ENCODE results near the gene PLK3.
"Not testable (repeated sequence)": the region's sequence is repeated elsewhere in the genome, so short reads cannot be mapped to it uniquely, and the experiment has no call there.

Gene PLK3

DNA sequence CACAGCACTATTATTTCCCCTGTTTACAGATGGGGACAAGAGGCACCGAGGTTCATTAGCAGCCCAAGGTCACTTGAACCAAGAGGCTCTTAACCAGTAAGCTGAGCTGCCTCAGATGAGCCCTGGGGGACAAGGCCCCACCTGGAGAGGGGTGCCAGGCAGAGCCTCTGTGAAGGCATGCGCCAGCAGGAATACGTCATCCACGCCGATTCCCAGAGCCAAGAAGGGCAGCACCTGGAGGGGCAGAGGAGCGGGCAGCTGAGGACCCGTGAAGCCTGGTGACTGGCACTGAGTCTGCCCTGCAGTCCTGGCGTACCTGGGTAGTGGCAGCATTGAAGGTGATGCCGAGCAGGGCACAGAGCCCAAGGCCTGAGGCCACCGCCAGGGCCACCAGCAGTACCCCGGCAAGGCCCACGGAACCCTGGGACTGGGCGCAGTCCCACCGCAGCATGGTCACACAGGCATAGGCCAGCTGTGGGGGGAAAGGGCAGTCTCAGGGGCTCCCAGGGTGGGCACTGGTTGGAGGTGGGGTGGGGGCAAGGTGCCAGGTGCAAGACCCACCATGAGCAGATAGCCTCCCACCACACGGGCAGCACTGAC lies 28.8 kb downstream of the PLK3 start:
- DNase-seq = no peak

- peak in 1 of 2 donors; percentile 34 for DNase-seq
These were observed 29.6 kb downstream of the PLK3 start for GRCh38 chr1:44829506-44830384.

GRCh38 chr1:44830900-44831304 lies 30.7 kb downstream of the PLK3 start:
- no peak for DNase-seq

DNA sequence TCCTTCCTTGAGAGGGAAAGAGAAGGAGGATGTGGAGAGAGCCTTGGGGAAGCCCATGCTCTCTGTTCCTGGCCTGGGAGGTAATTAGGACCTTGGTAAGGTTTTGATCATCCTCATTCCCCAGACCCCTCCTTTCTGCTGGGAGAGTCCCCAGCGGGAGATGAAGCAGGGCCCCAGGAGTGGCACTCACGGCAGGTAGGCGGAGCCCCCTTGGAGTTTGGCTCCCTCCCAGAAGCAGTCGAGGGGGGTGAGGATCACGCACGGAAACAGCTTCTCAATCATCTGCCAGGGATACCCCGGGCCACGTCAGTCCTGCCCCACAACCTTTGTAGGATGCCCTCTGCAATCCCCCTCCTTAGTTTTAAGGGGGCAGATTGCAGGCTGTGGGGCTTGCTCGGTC lies 31.3 kb downstream of the PLK3 start:
- no peak for DNase-seq

GRCh38 chr1:44832056-44832705 lies 32.0 kb downstream of the PLK3 start:
- DNase-seq = no peak

GRCh38 chr1:44834328-44834727 lies 34.2 kb downstream of the PLK3 start:
- no peak for DNase-seq

DNA sequence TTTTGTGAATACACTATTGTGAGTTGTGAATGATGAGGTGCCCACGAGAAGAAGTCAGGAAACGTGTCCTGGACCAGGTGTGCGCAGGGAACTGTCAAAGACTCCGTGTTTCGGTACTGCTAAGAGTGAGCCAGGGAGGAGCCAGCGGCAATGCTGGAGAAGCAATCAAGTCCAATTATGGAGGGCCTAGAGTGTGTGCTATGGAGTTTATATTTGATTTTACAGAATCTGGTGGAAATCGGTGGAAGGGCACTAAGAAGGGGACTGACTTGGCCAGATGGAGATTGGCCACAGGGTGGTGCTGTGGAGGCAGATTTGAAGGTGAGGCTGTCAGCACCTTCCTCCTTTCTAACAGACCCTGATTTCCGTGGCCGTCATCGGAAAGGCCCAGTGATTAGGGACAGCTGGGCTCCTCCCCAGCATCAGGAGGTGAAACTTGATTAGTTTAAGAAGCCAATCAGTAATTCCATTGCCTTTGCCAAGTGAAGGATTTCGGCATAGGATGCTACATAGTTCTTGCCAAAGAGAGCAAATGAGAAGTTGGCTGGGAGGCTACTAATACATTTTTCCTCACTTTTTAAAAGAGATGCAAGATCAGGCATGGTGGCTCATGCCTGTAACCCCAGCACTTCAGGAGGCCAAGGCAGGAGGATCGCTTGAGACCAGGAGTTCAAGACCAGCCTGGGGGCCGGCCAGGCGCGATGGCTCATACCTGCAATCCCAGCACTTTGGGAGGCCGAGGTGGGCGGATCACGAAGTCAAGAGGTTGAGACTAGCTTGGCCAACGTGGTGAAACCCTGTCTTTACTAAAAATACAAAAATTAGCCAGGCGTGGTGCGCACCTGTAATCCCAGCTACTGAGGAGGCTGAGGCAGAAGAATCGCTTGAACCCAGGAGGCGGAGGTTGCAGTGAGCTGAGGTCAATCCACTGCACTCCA lies 35.8 kb downstream of the PLK3 start:
- peak; percentile 83 for DNase-seq

- DNase-seq = not testable (repeated sequence)
These were observed 38.1 kb downstream of the PLK3 start for GRCh38 chr1:44838294-44838693.

DNA sequence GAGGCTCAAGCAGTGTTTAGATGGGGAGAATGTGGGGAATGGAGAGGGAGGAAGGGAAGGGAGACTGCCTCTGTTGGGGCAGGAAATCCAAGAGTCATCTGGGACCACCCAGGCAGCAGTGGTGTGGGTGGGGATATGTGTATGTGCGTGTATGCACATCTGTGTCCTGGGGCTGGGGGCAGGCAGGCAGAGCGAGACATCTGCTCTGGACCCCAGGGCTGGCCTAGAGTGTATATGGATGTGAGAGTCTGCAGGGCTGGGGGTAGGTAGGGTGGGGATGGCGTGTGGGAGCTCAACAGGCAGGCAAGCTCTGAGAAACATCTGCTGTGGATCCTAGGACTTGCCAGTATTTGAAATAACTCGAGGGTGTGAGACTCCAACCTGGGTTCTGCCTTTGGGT lies 39.4 kb downstream of the PLK3 start:
- DNase-seq = no peak

- no peak for DNase-seq
These were observed 42.3 kb downstream of the PLK3 start for GRCh38 chr1:44842486-44842861.

DNA sequence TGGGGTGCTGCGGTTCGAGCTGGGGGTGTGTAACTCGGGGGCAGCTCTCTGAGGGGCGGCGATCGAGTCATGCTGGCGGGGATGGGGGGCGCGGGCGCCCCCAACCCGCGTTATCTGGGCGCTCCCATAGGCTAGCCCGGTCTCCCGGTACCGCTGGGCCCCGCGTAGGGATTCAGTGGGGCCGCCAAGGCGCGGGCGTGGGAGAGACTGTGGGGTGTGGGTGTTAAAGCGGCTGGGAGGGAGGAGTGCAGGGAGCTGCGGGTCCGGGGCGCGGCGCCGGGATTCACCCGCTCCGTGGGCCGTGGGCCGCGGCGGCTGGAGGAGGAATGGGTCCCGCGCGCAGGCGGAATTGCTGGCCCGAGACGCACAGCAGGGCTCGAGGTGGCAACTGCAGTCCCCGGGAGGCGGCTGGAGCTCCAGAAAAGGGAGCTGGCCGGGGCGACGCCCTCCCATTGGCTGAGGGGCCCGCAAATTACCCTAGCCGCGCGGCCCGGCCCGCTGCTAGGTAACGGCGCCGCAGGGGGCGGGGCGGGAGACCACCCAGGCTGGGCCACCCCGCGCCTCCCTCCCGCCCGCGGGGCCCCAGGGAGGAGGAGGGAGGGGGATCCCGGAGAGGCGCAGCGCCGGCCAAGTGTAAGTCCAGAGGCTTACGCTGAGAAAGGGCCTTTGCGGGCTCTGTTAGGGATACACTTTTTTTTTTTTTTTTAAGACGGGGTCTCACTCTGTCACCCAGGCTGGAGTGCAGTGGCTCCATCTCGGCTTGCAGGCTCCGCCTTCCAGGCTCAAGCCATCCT lies 42.9 kb downstream of the PLK3 start, which contains the start of gene PTCH2:
PTCH2 (minus strand) TSS at position 392 of the 794 bp plus-strand sequence; CDS start at position 71, 321 bp downstream.
- peak in 1 of 2 donors; percentile 30 for DNase-seq

DNA sequence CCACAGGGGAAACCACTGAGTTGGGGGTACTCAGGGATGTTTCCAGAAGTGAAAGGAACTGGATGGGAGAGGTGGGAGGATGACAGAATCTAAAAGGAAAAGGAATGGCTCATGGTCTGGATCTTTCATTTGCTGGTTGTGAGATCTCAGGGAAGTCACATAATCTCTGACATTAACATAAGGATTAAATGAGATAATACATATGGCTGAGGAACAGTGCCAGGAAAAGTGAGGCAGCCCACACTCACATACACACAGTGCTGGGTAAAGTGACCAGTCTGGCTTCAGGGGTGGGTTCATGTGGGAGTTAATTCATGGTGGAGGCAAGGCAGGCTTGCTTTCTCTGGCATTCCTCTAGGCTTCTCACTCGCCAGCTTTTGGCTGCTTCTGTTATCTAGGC lies 46.8 kb downstream of the PLK3 start:
- no peak for DNase-seq

DNA sequence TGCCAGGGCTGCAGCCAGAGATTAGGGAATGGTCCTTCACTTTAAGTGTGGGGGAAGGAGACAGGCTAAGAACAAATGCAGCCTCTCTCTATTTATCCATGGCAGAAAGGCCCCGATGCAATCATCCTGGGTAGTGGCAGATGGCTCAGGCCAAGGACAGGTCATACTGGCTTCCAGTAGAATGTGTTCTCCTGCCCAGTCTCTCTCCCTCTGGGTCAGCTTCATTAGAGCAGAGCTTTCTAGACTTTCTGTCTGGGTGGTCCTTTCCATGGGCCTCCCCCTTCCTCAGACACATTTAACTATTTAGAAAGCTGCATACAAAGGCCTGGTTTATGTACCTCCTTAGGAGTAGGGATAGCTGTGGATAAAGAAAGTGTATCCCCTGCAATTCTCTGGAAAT lies 47.7 kb downstream of the PLK3 start:
- no peak for DNase-seq

DNA sequence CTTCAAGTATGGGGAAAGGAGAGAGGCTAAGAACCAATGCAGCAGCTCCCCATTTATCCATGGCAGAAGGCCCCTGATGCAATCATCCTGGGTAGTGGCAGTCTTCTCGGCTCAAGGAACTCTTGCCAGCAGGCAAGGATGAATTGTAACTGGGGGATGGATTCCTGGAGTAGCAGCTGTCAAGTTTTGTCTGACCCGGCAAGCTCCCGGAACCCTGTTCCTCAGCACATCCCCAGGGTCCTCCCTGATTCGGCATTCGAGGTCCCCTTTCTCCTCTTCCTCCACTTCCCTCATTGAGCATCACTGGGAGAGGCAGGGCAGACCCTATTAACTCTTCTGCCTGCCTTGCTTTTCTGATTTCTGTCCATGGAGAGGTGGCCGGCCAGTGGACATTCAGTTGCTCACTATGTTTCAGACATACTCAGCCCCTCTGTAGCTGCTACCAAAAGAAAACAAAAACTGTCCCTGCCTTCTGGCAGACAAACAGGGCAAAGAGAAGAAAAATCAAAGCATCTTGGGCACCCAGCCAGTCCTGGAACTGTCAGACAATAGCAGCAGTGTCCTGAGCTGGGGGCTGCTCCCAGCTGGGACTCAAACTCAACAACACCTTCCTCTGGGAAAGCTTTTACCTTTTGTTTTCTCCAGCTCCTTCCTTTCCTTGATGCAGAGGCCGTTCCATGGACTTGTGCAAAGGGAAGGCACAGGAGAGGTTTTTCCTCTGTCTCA lies 48.4 kb downstream of the PLK3 start:
- DNase-seq = no peak

- no peak for DNase-seq
These were observed 49.5 kb downstream of the PLK3 start for GRCh38 chr1:44849575-44850132.

- DNase-seq = no peak
These were observed 51.1 kb downstream of the PLK3 start for GRCh38 chr1:44851308-44851707.

DNA sequence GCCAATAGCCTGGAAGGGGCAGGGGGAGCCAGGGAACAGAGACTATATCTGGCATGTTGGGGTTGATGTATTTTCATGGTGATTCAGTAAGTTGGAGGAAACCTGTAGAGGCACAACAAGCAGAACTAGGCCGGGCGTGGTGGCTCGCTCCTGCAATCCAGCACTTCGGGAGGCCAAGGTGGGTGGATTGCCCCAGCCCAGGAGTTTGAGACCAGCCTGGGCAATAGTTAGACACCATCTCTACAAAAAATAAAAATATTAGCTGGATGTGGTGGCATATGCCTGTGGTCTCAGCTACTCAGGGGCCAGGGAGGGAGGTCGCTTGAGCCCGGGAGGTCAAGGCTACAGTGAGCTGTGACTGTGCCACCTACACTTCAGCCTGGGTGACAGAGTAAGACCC lies 53.0 kb downstream of the PLK3 start:
- no peak for DNase-seq

GRCh38 chr1:44854970-44855369 lies 54.8 kb downstream of the PLK3 start:
- peak in 1 of 2 donors; percentile 29 for DNase-seq
